Stimulated activated naive CD8-positive, alpha-beta T cell treated with anti-CD3 and anti-CD28 coated beads, Interleukin-15, Interleukin-2, amounts not matched to agents 100 U/mL and 50 U/mL, for 24 hours (primary cell): ENCODE results near the gene INSRR.

Experiments used
- ATAC-seq: fragments of 150-1000 bp; cut with Tn5 transposase; one replicate; pipeline ENCODE4 v1.10.0; 2021
- DNase-seq: peaks from one replicate; pipeline ENCODE4 v3.0.0; 2021

The INSRR gene

DNA sequence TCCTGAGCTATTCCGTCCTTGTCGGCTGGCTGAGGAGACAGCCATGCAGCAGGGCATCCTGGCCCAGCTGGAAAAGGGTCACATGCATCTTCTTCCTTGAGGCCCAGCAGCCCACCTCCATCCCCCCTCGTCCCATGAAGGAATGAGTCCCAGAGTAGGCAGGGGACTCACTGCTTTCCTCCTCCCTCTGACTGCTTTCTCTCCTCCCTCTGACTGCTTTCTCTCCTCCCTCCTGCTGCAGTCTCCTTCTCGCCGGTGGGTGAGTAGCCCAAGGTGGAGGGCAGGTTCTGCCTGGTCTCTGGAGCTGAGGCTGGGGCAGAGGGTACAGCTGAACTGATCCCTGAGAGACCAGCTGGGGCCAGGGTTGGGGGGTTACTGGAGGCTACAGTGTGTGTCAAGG, 15.2 kb upstream of the INSRR start:
- ATAC-seq (no peak), DNase-seq (no peak)

GRCh38 chr1:156873659-156874058, 14.7 kb upstream of the INSRR start:
- DNase-seq (no peak), ATAC-seq (no peak)

GRCh38 chr1:156869455-156869854, 10.5 kb upstream of the INSRR start:
- no peak for ATAC-seq
- DNase-seq: no peak

DNA sequence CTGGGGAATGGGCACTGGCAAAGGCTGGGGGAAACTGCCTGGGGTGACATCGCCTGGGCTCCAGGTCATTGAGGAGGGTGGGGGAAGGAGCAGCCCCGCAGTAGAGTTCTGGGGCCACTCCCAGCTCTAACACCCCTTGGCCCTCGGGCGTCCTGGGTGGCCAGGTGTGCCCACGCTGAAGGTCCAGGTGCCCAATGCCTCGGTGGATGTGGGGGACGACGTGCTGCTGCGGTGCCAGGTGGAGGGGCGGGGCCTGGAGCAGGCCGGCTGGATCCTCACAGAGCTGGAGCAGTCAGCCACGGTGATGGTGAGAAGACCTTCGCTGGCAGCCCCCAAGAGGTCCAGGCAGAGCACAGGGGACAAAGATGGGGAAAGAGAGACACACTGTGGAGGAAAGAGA, 9.4 kb upstream of the INSRR start:
- DNase-seq (no peak), ATAC-seq (no peak)

DNA sequence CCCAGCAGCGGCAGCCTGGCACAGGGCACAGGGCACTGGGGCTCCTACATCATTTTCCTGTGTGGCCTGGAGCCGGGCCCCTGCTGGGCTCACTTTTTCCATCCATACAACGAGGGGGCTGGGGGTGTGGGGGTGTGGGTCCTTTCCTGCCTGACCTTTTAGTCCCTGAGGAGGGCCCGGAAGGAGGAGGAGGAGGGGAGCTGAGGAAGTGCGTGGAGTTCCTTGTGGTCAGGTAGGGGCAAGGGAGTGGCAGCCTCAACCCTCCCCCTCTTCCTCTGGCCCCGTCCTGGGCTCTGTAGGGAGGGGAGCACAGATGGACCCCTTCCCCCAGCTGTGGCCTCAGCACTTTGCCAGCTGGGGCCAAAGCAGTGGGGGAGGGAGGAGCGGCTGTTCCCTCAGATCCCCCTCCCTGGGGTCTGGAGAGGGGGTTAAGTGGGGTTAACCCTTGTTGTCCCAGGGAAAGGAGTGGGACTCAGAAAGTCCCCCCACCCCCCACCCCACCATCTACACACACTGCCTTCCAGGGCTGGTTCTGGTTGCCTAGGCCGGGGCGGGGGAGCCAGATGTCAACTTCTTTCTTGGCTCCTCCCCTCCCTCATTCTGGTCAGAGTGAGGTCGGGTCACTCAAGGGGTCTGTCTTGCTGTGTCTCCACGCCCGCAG, 7.5 kb upstream of the INSRR start:
- ATAC-seq: peak; percentile 34

DNA sequence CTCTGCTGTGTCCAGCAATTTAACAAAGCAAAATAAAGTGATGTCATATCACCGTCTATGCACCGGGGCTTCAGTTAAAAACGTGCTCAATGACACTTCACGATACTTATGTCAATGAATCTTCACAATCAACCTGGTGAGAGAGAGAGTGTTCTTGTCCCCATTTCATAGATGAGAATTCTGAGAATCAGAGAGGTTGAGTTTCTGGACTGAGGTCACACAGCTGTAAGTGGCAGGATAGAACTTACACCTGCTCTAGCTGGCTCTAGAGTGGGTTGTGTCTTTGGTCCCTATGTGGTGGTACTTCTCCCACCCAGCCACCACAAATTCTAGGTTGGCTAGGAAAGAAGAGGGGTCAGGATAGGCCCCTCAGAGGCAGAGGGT, 6.9 kb upstream of the INSRR start:
- ATAC-seq (peak; percentile 15), DNase-seq (no peak)

More for the DNA sequence above, 7.5 kb upstream of the INSRR start:
- peak; percentile 54 for DNase-seq

DNA sequence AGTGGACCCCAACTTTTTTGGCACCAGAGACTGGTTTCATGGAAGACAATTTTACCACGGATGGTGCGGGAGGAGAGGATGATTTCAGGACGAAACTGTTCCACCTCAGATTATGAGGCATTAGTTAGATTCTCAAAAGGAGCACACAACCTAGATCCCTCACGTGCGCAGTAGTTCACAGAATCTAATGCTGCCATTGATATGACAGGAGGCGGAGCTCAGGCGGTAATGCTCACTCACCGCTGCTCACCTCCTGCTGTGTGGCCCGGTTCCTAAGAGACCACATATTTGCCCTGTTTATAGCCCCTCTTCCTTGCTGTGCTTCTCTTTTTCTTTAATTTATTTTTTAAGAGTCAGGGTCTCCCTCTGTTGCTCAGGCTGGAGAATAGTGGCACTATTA, 6.3 kb upstream of the INSRR start:
- DNase-seq: no peak
- no peak for ATAC-seq

DNA sequence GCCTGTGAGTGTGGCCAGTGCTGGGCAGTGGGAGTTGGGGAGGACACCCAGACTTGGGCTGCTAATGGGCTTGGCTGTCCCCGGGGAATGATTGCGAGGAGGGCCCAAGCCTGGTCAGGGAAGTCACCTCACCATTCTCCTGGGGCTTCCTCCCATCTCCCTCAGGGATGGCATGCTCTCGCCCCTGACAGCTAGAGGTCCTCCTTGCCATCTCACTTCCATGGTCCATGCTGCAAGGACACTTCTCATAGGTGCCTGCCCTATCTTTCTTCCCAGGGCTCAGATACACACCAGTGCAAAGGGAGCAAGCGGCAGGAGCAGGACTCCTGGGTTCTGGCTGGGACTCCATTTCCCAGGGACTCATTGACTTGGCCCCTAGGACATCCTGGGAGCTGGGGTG, 5.9 kb upstream of the INSRR start:
- ATAC-seq (no peak), DNase-seq (no peak)

GRCh38 chr1:156863631-156864030, 4.7 kb upstream of the INSRR start:
- ATAC-seq (no peak), DNase-seq (no peak)

GRCh38 chr1:156862997-156863599, 4.2 kb upstream of the INSRR start:
- peak; percentile 40 for ATAC-seq
- DNase-seq: peak; percentile 38

DNA sequence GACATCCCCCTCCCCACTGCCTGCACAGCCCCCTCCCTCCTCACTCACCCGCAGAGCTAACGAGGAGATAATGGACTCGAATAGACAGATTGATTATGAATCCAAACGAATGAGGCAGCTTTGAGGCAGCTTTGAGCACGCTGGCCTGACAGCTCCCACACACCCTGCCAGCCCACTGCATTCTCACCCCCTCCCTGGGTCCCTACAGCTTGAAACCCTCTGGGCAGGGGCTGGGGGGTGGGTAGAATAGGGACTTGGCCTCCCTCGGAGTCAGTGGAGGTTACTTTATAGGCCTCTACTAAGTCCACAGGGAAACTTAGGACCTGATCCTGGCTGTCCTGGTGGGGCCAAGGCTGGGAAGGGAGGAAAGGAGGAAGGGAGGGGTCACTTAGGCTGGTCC, 3.7 kb upstream of the INSRR start:
- no peak for DNase-seq
- no peak for ATAC-seq

DNA sequence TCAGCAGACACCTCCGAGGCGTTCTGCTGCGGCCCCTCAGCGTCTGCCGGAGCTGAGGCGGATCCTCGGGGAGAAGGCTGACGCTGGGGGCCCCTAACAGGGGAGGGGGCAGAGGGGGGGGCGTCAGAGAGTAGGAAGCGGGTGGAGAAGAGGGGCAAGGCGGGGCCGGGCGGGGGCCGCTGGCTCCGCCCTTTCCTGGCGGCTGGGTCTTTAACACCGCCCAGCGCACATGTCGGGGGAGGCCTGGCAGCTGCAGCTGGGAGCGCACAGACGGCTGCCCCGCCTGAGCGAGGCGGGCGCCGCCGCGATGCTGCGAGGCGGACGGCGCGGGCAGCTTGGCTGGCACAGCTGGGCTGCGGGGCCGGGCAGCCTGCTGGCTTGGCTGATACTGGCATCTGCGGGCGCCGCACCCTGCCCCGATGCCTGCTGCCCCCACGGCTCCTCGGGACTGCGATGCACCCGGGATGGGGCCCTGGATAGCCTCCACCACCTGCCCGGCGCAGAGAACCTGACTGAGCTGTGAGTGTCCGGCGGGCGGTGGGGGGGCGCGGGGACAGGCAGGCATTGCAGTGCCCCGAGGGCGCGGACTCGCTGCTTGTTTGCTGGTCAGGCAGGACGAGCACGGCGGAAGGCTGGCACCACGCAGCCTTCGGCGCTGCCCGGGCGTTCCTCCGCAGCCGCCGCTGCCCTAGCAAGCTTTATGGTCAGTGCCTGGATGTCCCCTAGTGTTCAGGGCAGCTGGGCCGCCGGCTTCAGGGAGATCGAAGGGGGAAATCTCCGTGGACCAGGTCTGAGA, 1.9 kb upstream of the INSRR start, which contains the start of gene NTRK1:
TSS of gene NTRK1 (plus strand) at position 238 of the 796 bp plus-strand sequence. CDS start at position 308, 70 bp downstream.
- ATAC-seq (peak; percentile 70), DNase-seq (peak; percentile 67)

- peak; percentile 47 for ATAC-seq
- DNase-seq: peak; percentile 76
Measured at GRCh38 chr1:156860113-156860627, 1.3 kb upstream of the INSRR start.

DNA sequence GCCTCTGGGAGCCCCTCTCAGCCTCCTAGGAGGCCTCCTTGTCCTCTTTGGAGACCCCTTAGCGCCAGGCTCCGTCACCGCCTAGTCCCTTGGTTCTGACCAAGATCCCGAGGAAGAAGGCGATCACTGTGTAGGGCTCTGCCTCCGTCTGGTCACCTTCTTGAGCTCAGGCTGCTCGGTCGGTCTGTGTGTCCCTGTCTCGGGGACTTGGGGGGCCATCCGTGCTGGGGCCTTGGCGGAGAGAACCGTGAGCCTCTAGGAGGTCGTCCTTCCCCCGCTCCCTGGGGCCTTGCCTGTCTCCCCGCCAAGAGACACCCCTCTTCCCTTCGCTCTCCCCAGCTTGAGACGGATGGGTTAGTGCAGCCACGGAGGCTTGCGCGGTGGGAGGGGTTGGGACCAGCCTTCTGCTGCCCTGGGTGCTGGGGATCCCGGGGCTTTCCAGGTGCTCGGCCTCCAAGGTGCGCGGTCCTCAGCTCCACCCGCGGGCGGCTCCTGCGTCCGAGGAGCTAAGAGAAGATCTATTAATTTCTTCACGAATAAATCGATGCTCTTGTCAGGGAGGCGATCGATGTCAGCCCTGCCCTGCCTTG, 701 bp upstream of the INSRR start:
- no peak for ATAC-seq
- no peak for DNase-seq

- ATAC-seq: no peak
- DNase-seq: no peak
Measured at GRCh38 chr1:156858555-156858956, 361 bp downstream of the INSRR start.

GRCh38 chr1:156857532-156857931, 1.4 kb downstream of the INSRR start:
- no peak for DNase-seq
- ATAC-seq: no peak

DNA sequence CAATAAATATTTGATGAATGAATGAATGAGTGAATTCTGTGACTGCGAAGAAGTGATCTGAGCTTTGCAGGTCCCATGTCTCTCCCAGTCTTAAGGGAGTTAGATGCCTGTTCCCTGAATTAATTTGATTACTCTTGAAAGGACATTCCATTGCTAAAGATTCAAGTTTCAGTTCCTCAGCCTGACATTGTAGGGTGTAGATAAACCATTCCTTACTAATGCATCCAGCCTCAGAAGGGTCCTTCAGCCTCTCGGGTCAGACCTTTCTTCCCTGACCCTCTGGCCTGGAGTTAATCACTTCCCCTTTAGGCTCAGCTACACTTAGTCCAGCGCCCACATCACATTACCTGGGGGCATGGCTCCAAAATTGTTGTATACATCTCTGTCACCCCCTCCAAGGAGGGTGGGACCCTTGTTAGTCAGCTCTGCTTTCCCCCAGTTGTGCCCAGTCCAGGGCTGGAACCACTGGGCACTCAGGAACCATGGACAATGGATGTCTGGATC, 2.6 kb downstream of the INSRR start:
- no peak for DNase-seq
- no peak for ATAC-seq

GRCh38 chr1:156854634-156855033, 4.3 kb downstream of the INSRR start:
- ATAC-seq (no peak), DNase-seq (no peak)

DNA sequence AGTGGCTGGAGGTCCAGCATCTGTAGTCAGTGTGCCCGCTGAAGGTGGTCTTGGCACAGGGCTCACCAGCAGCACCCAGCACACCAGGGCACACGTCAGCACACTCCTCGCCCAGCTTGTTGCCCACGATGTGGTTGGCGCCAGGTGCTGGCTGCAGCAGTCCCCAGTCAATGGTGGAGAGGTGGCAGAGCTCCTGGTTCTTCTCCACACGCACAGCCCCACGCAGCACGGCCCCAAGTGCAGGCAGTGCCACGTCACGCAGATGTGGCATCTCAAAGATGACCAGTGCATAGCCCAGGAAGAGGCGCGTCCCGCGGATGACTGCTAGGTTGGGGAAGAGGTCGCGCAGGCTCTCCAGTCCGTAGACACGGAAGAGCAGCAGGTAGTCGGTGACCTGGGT, 5.2 kb downstream of the INSRR start:
- no peak for DNase-seq
- no peak for ATAC-seq

DNA sequence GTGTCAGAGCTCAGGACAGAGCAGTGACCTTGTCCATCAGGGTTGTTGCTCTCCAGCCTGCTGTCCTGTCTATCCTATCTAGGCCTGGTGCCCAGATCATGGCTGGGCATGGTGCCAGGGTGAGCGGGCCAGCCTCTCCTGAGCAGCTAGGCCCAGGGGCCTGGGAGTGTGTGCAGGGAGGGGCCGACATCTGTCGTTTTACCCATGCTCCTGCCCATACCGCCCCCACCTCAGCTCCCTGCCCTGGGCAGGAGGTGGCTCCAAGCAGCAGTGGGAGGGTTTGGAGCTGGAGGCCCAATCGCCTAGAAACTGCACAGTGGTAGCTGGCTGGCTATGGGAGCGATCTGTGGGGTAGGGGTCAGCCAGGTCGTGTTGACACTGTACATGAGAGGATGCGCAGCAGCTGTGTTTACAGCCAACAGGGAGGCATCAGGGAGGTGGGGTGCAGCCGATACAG, 6.5 kb downstream of the INSRR start:
- no peak for DNase-seq

GRCh38 chr1:156851779-156852417, 7.0 kb downstream of the INSRR start:
- no peak for ATAC-seq

More for the DNA sequence above, 6.5 kb downstream of the INSRR start:
- ATAC-seq: no peak

DNA sequence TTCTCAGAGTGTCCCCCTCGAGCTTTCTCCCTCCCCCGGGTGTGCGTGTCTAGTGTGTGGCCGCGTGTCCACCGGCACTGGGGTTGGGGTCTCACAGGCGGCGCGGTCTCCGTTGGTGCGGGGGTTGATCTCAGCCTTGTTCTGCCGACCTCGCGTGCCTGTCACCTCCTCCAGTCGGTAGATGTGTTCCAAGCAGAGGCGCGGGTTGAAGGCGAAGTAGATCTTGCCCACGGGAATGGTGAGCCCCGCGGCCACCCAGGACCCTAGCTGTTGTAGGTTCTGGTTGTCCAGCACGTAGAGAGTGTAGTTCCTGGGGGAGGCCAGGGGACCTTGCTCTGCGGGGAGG, 9.8 kb downstream of the INSRR start:
- ATAC-seq: no peak
- no peak for DNase-seq

More at GRCh38 chr1:156851779-156852417, 7.0 kb downstream of the INSRR start:
- no peak for DNase-seq
